GM19240 (cell line): ENCODE measurements around the gene PLD1.

Experiments
- DNase-seq: peaks from one replicate; pipeline ENCODE4 v3.0.0; 2011; ENCODE audit warnings: low spot score; ENCODE audit not compliant: insufficient read length

The PLD1 gene

DNA sequence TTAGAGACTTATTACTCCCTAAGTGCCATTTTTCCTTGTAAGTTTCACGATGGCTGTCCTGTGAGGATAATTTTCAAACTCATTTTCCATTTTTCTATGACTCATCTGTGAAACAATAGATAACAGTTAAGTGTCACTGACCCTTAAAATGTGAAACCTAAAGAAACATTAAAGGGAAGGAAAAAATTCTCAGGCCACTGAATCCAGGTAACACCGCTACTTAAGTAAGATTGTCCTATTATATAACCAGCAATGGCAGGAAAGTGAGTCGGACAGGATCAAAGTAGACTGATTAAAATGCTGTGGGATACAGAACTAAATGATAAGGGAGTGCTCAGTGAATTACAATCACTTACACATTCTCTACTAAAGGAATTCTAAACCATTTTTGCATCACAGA, 12.4 kb downstream of the PLD1 start:
- no peak for DNase-seq

DNA sequence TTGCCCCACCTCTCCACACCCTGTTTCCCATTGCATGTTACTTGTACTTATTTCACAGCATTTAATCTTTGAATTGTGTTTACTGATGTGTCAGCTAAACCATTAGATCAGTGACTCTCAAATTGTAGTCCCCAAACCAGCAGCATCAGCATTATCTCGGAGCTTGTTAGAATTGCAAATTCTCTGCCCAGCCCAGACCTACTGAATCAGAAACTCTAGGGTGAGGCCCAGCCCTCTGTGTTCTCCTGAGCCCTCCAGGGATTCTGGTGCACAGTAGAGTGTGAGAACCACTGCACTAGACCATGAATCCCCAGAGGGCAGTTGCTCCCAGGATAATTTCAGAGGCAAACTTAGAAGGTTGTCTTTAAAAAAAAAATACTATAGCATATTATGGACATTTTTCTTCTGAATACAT, 13.0 kb downstream of the PLD1 start:
- no peak for DNase-seq

DNA sequence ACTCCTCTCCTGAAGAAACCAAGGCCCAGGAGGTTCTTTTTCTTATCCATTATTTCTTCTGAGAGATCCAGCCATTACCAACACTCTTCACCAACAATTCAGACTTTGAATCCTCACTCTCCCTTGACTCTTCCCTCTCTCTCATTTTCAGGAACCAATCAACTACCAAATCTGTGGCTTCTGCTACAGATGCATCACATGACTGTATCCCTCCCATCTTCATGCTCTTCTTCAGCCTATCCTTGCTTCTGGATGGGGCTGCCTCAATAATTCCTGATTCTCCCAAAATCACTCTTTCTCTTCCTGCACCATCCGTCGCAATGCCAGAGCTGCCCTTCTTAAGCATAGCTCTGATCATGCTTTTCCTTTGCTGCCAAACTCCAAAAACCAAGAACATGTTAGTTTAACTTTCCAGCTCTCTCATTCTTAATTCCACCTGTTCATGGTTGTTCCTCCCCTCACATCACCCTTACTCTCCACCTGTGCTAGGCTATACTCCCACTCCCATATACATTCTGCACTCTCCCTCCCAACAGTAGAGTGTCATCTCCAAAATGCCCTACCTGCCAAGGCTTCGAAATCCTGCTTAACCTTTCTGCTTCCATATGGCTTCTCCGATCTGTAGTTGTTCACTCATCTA, 13.5 kb downstream of the PLD1 start:
- DNase-seq: no peak

DNA sequence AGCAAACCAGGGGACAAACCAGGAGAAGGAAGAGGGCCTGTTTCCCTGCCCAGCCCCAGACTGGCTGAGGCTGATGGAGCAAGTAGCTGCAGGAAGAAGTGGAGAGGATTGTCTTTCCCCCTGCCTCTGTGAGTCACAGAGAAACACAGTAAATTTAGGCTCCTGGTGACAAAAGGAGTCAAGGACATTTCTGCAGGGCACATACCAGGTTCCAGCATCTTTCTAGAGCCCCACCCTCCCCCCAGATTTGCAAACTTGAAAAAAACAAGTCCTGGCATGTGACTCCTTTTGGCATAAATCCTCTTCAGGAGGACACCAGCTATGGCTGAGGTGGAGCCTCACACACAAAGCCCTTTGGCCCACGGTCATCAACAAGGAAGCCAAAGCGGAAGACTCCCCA, 17.8 kb downstream of the PLD1 start:
- DNase-seq: no peak

DNA sequence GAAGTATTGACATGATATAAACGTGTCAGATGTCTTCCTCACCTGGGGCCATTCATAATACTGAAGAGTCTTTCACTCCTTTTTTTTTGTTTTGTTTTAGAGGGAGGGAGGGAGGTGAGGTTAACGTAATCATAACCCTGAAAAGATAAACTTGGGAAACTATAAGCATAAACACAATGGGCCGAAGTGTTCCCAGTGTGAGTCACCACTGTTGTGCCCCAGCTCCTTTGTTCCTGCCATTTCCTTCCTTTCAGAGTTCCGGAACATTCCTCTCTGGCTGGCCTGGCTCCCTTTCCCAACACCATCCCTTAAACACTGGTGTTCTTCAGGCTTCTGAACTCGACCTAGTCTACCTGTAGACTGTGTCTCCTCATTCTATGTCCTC, 18.6 kb downstream of the PLD1 start:
- no peak for DNase-seq

DNA sequence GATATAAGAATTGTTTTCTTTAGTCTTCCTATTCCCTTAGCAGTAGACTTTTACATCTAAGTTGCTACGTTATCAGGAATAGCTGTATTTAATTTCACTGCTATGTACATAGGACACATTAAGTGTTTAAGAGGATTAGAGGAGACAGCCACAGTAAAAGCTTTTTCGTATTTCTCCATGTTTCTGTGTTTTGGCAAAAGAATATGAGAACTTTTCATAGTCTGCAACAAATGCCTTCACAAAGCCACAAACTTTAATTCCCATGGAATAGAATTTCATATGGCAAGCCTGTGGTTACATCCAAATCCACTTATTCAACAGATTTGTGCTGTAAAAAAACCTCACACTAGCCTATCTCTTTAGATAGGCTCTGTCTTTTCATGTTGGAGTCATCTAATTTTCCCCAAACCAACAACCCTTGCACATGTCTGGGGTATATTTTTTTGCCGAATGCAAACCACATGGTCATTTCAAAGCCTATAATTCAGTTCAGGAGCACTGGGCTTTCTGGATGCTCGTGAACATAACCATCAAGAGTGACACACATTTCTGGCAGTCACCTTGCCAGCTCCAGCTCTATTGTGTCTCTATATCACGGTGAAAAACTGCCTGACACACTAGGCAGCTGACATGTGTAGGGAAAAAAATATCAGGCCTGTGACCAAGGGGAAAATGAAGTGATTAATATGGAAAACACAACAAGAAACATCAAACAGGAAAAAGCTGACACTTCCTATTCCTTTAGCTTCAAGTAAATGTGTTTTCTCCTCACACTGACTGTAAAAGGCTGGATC, 19.2 kb downstream of the PLD1 start:
- DNase-seq: no peak

DNA sequence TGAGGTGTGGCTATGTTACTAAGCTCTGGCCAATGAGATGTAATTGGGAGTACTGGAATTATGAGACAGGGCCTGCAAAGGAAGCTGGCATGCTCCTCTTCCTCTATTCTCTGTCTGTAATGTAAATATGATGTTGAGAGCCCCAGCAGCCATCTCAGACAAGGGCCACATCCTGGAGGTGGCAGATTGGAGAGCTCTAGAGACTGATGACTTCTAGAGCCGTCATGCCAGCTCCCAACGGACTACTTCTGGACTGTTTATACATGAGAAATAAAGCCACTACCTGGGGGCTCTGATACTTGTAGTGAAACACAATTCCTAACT, 19.7 kb downstream of the PLD1 start:
- DNase-seq: no peak

DNA sequence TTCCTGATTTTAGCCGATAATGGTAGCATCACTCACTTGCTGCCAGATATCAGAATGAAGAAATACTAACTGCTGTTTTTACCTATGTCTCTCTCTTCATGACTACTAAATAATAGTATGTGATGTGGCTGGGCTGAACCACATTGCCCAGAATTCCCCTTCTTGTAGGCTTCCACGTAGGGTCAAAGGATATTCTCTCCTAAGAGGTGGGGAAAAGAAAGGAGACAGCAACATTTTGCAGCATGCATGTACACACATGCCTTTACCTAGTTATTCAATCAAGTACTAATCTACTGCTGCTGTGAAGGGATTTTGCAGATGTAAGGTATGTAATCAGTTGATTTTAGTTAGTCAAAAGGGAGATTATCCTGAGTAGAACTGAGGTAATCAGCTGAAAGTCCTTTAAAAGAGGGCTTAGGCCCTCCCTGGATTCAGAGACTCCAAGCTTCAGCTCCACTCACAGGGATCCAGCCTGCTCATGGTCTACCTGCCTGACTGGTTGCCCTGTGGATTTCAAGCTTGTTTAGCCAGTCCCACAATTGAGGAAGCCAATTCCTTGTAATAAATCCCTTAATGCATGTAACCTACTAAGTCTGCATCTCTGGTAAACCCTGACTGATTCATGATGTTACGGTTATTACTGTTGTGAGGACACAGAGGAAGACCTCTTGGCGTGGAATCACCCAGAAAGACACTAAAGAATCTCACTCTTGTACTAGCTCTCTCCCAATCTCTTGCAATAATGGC, 20.4 kb downstream of the PLD1 start:
- DNase-seq: no peak

DNA sequence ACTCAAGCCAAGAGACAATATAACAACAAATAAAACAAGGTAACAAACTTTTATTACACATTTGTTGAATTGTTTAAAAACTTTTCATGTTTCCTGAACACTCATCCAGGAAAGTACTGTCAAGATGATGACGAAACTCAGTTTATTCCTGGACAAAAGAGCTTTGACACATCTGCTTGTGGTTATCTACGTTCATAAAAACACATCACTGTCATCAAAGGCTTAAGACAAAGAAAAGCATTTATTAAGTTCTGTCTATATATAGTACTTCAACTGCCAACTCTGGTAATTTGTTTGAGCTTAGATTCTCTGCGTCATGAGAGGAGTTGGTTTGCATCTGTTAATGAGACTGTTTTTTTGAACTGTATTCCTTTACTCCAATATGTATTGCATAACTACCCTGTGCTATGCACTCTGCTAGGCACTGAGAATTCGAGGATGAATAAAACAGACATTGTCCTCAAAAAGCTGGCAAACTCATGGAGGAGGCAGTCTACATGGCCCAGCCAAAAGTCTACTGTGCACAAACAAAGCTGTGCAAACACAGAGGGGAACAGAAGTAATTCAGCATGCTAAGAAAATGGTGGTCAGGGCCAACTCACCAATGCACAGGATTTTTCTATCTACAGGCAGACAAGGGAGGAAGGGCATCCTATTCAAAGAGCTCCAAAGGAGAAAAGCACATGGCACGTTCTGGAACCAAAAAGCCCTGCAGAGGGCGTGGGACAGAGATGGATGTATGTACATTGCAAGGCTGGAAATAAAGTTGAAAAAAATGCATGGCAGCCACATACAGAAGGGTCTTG, 21.5 kb downstream of the PLD1 start:
- no peak for DNase-seq

DNA sequence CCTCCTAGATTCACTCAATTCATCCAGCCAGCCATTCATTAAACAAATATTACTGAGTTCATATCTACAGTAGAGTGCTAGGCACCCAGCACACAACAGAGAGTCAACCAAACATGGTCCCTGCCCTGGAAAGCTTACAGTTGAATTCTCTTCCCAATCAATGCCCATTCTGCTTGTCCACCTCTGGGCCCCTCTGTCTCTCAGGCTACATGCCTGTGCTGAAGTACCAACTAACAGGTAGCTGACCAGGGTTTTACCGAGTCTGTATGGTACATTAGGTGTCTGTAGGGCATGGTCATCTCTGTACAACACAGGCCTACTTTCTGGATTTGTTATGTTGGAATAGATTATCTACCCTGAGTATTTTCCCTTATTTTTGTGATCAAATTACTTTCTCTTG, 23.3 kb downstream of the PLD1 start:
- DNase-seq: no peak

DNA sequence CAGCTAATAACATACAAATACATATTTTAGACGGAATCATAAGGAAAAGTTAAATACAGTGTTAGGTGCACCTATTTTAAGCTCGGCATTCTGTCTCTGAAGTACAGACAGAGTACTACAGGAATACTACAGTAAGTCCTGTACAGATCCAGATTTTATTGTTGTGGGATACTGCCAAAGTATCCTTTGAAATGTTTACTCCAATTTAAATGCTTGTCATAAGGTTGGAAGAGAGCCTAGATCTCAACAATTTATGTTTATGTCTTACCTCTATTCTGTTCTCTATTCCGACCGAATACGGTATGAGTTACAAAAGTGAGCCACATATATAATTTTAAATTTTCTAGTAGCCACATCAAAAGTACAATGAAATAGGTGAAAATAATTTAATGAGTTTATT, 25.3 kb downstream of the PLD1 start:
- no peak for DNase-seq

DNA sequence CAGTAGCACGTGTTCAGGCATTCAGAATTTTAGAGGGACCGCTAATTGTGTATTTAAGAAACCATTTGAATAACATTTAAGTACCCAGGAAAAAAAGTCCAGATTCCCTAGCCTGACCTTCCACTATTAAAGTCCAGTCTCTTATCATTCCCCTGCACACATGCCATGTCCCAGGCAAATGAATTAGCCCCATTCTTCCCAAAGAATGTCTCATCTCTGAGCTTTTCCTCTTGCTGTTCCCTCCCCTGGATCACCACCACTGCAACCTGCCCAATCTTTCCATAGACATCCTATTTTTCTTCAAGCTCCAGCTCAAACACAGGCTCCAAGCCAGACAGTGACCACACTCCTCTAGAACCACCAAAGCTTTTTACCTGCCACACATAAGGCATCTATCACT, 25.9 kb downstream of the PLD1 start:
- DNase-seq: no peak

DNA sequence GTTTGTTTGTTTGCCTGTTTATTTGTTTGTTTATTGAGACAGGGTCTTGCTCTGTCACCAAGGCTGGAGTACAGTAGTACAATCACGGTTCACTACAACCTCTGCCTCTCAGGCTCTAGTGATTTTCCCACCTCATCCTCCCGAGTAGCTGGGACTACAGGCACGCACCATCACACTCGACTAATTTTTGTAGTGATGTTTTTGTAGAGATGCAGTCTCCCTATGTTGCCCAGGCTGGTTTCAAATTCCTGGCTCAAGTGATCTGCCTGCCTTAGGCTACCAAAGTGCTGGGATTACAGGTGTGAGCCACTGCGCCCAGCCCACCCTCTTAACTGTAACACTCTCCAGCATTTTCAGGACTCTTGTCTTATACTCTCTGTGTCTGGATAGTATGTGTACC, 26.7 kb downstream of the PLD1 start:
- DNase-seq: no peak

DNA sequence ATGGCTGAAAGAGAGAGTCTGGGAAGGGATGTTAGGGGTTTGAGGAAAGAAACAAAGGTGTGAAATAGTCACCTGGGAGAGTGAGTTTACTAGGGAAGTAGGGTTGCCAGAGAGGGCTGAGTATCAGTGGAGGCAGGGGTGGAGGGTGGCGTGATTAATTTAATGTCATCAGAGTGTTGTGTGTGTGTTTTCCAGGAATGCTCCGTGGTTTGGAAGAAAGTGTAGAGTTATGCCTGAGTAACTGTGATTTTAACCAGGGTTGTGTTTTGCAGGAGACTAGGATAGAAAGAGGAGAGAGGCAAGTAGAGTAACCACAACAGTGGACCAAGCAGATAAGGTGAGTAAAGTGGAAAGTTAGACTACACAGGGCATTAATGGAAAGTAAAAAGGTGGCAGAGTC, 27.2 kb downstream of the PLD1 start:
- no peak for DNase-seq

DNA sequence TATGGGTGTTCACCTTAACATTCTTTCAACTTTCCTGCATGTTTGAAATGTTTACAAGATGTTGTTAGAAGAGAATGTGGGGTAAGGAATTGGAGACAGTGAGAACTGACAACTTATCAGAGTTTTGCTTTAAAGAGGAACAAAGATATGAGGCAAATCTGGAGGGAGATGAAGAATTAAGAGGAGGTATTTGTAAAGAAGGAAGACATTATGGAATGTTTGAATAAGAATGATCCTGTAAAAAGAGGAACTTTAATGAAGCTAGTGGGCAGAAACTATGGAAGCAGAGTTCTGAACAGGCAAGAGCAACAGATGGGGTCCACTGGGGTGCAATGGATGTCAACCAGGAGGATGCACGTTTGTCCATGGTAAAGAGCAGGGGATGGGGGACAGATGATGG, 27.7 kb downstream of the PLD1 start:
- no peak for DNase-seq

DNA sequence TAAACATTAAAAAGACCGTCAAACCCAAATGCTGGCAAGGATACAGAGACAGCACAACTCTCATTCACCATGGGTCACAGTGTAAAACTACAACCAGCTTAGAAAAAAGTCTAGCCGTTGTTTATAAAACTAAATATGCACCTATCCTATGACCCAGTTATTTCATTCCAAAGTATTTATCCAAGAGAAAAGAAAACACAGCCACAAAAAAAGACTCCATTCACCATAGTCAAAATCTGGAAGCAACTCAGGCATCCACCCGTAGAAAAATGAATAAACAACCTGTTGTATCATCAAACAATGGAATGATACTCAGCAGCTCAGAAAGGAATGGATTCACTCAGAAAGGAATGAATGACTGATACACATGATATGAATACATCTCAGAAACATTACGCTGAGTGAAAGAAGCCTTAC, 28.6 kb downstream of the PLD1 start:
- DNase-seq: no peak

DNA sequence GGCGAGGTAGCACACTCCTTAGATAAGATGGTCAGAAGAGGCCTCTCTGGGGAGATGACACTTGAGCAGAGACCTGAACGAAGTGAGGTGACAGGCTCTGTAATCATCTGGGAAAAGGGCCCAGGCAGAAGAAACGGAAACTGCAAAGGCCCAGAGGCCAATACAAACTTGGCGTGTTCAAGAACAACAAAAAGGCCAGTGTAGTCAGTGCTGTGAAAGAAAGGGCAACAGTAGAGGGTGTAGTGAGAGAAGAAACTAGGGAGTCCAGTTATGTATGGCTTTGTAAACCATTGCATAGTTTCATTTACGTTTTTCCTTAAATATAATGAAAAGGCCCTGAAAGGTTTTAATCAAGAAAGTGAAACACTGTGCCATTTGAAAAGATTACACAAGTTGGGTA, 31.8 kb downstream of the PLD1 start:
- DNase-seq: no peak

DNA sequence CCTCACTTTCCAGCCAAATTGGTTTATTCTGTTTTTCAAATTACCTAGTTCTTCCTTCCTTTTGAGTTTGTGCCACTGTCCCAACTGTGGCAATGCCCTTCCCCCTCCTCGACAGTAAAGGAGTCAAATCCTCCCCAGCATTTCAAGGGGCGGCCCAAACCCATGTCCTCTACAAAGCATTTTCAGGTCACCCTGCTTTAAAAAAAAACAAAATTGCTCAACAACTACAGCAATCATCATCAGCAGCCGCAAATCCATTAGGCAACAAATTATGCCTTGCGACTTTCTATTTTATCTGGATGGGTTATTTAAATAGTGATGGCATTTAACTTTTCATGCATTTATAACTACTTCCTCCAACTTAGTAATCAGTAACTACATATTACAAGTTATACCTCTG, 32.7 kb downstream of the PLD1 start:
- no peak for DNase-seq

DNA sequence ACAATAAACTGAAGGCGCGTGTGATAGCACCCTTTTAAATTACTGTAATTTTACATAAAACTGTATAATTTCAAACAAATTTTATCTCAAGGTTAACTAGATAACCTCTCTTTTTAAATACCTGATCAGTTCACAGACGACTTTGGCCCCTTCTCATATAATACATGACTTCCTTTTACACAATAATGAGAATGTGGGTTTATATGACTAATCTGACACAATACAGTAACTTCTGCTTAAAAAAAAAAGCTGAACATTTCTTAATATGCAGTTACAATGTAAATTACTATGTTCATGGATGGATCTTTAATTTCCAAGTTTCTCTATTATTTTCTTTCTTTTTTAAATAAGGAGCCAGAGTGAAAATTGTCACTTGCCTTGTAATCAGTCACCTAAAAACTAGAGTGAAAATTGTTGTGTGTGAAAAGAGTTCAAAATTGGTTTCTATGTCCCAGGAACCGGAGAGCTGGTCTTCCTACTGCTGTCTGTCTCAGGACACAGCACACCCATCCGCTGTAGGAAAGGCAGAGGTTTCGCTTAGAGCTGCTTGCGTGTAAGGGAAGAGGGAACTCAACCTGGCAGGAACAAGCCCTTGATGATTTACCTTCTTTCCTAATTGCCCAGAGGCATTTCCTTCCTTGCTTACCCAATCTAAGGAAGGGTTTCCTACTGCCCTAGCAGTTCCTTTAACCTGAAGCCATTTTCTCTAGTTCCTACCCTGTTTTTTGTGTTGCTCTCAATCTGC, 33.3 kb downstream of the PLD1 start:
- no peak for DNase-seq

DNA sequence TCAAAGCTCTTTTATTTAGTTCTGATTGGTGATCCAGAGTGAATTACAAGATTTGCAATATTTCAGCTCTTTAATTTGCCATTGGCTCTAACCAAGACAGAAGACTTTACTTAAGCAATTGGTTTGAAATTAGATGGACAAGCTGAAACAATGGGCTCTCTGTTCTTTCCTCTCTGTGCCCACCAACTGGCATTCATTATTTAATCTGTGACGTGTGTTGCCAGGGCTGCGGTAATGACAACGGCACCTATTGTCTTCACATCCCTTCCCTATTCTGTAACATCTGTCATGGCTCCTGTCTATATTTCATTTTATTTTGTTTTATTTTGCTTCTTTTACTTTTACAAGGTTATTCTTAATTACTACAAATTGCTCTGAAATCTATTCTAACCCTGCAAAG, 33.9 kb downstream of the PLD1 start:
- DNase-seq: no peak

DNA sequence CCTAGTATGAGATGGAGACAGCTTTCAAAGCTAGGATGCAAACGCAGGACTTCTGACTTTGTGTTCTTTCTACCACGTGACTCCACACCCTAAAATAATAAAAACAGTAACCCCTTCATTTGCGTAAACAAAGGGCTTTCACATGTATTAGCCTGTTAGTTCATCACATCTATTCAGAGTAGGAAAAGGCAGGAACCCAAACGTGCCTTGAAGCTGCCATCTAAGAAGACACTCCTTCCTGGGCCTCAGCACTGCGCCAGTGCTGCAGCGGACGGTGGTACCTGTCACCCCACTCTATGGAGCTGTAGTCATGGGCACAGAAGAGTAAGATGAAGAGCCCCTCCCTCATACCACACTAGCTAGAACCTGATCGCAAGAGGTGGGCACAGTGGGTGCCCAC, 34.3 kb downstream of the PLD1 start:
- DNase-seq: no peak
